ENCODE results near the gene GSC. TPM values are rescaled to one million over a fixed set of nuclear protein-coding genes. Genes with fewer than 3 reads are reported as not detected.
"Not testable (repeated sequence)": the region's sequence is repeated elsewhere in the genome, so short reads cannot be mapped to it uniquely, and the experiment has no call there.

Gene GSC
- total RNA-seq, 2 donors from 2014 or later, result 0.76 to 0.97 TPM

DNA sequence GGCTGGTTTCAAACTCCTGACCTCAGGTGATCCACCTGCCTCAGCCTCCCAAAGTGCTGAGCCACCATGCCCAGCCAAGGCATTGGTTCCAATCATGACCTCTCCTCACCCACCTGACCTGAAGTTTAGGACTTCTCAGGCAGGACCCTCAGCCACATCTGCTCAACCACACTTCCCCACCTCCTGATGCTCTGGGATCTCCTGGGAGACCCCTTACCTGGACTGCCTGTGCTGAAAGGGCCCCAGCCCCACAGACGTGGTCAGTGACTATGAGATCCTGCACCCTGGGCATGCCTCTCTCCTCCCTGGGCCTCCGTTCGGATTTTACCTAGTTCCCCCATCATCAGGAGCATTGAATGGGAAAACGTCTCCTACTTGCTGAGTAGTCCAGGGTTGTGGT, 18.0 kb downstream of the GSC start:
- intact Hi-C loops (cut with DNase I), result no loop called here
- peak; percentile 28 for DNase-seq (ENCODE audit: low spot score)

GRCh38 chr14:94751321-94751720, 18.6 kb downstream of the GSC start:
- peak; percentile 74 for DNase-seq (ENCODE audit: low spot score)

GRCh38 chr14:94750371-94750770, 19.5 kb downstream of the GSC start:
- intact Hi-C loops (cut with DNase I), result no loop called here

More at GRCh38 chr14:94751321-94751720, 18.6 kb downstream of the GSC start:
- intact Hi-C loops (cut with DNase I), result no loop called here

DNA sequence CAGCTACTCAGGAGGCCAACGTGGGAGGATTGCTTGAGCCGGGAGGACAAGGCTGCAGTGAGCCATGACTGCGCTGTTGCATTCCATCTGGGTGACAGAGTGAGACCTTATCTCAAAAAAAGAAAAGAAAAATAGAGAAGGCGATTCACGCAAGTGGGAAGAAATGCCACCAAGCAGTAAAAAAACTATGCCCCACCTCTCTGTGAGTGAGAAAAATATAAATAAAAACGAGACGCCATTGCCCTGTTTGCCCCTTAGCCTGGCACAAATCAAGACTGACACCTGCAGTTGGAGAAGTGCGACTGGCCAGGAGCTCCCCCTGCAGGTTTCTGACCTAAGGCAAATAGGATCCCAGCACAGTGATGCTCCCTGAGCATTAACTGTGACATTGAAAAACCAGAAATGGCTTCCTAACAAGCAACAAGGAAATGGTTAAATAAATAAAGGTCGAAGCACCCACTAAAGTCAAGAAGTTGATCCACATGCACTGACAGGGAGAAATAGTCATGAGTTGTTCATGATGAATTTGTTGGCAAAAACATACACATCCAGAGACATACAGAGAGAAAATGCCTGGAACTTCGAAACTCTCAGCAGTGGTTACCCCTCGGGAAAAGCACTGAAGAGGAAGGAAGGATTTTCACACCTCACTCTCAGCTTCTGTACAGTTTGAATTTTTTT, 21.1 kb downstream of the GSC start:
- intact Hi-C loops (cut with DNase I), result no loop called here
- DNase-seq (ENCODE audit: low spot score), result peak; percentile 32

More at GRCh38 chr14:94750371-94750770, 19.5 kb downstream of the GSC start:
- DNase-seq (ENCODE audit: low spot score), result peak; percentile 36

GRCh38 chr14:94747739-94748138, 22.2 kb downstream of the GSC start:
- DNase-seq (ENCODE audit: low spot score), result no peak
- intact Hi-C loops (cut with DNase I), result no loop called here

DNA sequence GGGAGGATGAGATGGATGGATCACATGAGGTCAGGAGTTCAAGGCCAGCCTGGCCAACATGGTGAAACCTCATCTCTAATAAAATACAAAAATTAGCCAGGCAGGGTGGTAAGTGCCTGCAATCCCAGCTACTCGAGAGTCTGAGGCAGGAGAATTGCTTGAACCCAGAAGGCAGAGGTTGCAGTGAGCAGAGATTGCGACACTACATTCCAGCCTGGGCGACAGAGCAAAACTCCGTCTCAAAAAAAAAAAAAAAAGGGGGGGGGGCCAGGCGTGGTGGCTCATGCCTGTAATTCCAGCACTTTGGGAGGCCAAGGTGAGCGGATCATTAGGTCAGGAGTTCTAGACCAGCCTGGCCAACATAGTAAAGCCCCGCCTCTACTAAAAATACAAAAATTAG, 22.8 kb downstream of the GSC start:
- intact Hi-C loops (cut with DNase I), result not testable (repeated sequence)

GRCh38 chr14:94746131-94746530, 23.8 kb downstream of the GSC start:
- intact Hi-C loops (cut with DNase I), result no loop called here
- no peak for DNase-seq (ENCODE audit: low spot score)

More for the DNA sequence above, 22.8 kb downstream of the GSC start:
- DNase-seq (ENCODE audit: low spot score), result peak; percentile 16

GRCh38 chr14:94738751-94739150, 31.2 kb downstream of the GSC start:
- DNase-seq (ENCODE audit: low spot score), result no peak
- intact Hi-C loops (cut with DNase I), result no loop called here

DNA sequence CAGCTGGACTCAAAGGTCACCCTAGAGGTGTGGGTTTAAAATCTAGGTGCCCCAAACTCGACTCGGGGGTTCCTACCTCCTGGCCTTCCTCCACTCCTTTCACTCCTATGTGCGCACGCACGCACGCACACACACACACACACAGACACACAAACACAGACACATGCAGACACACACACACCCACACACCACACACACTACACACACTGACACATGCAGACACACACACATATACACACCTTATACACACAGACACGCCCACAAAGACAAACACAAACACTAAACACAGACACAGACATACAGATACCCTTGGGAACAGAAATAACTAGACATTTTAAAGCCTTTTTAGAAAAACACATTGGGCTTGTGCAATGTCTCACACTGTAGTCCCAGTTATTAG, 31.8 kb downstream of the GSC start:
- intact Hi-C loops (cut with DNase I), result no loop called here
- no peak for DNase-seq (ENCODE audit: low spot score)

- intact Hi-C loops (cut with DNase I), result no loop called here
- no peak for DNase-seq (ENCODE audit: low spot score)
Observed at GRCh38 chr14:94728950-94729349, 41.0 kb downstream of the GSC start.

DNA sequence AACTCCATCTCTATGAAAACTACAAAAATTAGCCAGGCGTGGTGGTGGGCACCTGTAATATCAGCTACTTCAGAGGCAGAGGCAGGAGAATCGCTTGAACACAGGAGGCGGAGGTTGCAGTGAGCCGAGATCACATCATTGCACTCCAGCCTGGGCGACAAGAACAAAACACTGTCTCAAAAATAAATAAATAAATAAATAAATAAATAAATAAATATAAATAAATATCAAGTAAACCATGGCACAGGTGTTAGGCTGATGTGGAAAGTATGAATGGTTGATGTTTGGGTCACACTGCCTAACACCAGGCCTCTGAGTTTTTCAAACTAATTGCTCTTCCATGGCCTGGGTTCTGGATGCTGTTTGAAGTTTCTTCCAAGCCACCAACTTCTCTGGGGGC, 41.5 kb downstream of the GSC start:
- DNase-seq (ENCODE audit: low spot score); intact Hi-C loops (cut with DNase I): not testable (repeated sequence)

DNA sequence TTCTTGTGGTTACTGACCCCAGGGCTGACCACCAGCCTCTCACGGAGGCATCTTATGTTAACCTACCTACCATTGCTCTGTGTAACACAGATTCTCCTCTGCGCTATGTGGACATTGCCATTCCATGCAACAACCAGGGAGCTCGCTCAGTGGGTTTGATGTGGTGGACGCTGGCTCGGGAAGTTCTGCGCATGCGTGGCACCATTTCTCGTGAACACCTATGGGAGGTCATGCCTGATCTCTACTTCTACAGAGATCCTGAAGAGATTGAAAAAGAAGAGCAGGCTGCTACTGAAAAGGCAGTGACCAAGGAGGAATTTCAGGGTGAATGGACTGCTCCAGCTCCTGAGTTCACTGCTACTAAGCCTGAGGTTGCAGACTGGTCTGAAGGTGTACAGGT, 43.3 kb downstream of the GSC start:
- intact Hi-C loops (cut with DNase I); DNase-seq (ENCODE audit: low spot score): not testable (repeated sequence)

DNA sequence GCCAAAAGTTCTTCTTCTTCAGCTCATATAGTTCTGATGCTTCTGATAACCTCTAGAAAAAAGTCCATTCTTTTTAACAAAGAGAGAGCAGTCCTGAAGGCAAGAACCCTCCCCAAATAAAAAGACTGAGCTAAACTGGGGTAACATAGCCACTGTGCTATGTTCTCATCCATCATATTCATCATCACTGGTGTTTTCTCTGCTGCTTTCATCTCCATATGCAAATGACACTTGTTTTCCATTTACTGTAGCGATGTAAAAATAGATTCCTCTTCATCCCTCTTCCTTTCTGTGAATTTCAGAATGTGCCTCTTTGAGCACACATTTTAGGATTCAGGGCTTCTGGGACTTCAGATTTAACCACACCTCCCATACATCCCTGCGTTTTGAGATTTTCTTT, 44.9 kb downstream of the GSC start:
- DNase-seq (ENCODE audit: low spot score), result no peak
- intact Hi-C loops (cut with DNase I), result no loop called here

- intact Hi-C loops (cut with DNase I), result no loop called here
- DNase-seq (ENCODE audit: low spot score), result no peak
Observed at GRCh38 chr14:94722397-94722796, 47.5 kb downstream of the GSC start.

Other genes starting within 250 kb of the GSC start
- gene SERPINA4, start 208.7 kb downstream of the GSC start, total RNA-seq, result not detected
- gene SERPINA5, start 188.7 kb downstream of the GSC start, total RNA-seq, result 10 to 100 TPM in 1 of 2 donors, 1 to 10 TPM in 1; 5.2 to 13.6 TPM
- gene SERPINA3, start 157.7 kb downstream of the GSC start, total RNA-seq, result 100 to 1,000 TPM; 279 to 301 TPM